Fibroblast of skin of abdomen (primary cell): ENCODE measurements around the gene HS6ST3.
"Not testable (repeated sequence)": the region's sequence is repeated elsewhere in the genome, so short reads cannot be mapped to it uniquely, and the experiment has no call there.

Experiments used
- DNase-seq: peaks from one replicate; pipeline ENCODE4 v3.0.0-alpha.2; 2013

HS6ST3 gene

DNA sequence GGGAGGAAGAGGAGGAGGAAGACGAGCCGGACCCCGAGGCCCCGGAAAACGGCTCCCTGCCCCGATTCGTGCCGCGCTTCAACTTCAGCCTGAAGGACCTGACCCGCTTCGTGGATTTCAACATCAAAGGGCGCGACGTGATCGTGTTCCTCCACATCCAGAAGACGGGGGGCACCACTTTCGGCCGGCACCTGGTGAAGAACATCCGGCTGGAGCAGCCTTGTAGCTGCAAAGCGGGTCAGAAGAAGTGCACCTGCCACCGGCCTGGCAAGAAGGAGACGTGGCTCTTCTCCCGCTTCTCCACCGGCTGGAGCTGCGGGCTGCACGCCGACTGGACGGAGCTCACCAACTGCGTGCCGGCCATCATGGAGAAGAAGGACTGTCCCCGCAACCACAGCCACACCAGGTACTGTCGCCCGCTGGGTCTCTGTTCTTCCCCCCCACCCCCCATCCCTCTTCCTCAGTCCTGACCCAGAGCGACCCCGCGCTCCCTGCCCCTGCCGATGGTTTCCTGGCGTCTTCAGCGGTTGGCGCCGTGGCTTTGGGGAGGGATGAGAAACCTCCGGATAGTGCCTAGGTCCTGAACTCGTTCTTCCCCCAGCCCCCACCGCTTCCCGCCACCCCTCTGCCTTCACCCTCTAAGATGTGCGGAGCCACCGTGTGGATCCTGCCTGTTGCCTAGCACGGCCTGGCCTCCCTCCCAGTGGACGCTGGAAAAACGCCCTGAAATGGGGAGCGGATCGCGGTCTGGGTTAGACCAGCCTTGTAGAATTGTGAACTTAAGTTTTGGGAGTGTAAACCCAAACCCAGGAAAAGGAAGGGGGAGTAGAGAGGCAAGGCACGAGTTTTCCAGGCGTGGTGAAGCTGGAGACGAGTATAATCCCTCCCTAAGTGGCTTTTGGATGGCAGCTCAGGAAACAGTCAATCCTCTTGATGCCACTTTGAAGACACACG, 1.5 kb downstream of the HS6ST3 start:
- DNase-seq, result no peak

DNA sequence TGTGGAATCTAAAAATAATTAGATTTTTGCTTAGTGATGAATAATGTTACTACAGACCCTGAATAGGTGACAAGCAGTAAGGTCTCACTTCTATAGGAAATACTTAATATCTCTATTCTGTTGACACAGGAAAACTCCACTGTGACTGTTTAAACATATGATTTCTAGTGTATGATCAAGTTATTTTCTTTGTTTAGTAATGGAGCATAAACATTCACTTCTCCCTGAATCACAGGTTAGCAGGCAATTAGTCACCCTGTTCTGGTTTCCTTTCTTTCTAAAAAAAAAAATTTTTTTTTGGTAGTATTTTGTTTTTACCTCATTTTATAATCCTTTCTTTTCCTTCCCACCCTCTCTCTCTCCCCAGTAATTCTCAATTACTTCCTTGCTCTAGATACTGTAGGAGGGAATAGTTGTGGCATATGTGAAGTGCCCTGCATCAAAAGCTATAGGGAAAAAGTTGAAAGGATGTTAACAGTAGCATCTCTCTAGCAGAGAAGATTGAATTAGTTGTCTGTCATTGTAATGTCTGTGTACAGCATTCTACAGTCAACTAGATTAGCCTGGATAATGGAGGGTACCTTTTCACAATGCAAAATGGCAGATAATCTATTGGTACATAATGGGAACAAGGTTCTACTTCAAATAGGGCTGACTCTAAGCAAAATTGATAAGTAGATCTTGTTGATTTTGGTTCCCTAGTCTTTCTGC, 3.5 kb downstream of the HS6ST3 start:
- DNase-seq, result no peak

DNA sequence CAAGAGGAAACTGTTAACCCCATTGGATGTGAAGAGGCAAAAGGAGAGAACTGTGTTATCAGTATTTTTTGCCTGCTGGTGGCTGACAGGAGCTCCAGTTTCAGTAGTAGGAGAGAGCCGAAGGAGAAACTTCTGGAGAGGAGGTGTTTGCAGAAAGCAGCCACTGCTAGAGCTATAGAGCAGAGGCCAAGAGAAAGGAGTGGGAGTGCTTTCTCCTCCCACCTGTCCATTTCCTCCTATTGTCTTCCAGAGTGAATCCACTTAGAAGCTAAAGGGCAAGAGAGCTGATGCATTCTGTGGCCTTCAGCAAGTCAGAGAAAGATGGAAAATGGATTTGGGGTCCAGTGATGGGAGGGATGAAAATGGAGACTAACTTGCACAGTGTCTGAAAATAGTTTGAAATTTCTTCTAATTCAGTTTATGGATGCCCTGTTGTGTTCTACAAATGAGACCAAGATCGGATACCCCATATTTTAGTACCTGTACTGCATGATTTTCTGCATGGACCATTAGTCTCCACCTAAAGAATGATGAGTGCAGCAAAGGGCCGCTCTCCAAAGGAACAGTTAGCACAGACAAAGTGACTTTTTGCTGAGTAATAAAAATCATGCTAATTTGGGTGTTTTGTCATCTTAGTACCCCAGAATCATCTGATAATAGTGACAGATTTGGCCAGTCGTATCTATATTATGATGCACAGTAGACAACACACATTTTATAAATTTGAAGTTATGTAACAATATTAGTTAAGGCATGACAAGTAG, 10.7 kb downstream of the HS6ST3 start:
- no peak for DNase-seq

DNA sequence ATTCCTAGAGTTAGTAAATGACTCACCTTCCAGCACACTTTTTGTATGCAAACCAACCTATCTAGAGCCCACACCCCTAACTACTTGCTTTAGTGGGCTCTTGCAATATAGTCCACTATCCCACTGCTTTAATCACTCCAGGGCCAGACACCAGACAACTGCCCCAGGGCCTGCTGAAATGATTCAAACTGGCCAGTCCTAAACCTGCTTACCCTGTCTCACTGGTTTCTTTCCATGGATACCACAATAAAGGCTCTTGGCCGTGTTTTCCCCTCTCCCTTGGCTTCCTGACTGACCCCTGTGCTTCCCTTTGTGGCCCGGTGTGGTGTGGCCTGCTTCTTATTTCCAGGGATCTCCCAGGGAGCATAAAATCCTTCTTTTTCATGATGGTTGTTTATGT, 14.6 kb downstream of the HS6ST3 start:
- DNase-seq, result no peak

DNA sequence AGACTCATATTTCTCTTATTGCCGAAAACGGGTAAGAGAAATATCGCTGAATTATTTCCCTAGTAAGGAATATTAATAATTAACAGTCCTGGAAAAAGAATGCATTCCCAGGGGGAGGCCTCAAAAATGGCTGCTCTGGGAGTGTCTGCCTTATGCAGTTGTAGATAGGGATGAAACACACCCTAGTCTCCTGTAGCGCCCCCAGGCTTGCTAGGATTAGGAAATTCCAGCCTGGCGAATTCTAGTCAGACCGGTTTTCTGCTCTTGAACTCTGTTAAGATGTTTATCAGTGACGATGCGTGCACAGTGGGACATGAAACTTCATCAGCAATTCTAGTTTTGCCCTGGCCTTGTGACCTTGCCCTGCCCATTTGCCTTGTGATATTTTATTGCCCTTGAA, 18.2 kb downstream of the HS6ST3 start:
- DNase-seq, result not testable (repeated sequence)

DNA sequence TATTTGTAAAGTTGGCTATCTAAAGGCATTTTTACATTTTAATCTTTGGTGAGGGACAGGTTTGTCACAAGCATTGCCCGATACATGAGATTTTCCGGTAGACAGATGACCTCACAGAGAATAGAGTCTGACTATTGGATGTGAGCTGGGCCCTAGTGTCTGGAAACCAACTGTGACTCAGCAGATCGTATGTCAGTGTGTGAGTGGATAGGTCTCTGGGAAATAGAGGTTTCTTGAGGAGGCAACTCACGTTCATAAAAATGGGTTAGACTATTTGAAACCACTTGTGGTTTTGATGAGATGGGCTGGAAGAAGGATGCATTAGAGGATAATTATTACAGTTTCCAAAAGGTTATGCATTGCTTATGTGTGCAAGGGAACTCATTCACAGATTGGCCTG, 19.2 kb downstream of the HS6ST3 start:
- no peak for DNase-seq

DNA sequence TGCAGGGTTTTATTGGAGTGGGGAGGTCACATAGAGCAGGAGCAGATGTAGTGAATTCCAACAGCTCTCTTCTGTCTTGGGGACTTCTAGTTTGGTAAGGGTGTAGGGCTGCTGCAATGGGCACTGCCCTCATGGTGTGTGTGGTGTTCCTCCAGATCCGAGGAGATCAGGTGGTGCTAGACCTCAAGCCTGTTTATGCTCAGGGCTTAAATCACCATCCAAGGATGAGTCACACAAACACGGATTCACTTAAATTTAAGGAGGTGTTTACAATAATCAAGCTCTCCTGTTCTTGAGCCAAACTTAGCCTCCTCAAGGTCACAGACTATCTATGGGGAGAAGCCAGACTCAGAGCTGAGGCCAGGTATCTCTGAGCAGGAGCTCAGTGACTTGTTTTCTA, 23.0 kb downstream of the HS6ST3 start:
- no peak for DNase-seq

DNA sequence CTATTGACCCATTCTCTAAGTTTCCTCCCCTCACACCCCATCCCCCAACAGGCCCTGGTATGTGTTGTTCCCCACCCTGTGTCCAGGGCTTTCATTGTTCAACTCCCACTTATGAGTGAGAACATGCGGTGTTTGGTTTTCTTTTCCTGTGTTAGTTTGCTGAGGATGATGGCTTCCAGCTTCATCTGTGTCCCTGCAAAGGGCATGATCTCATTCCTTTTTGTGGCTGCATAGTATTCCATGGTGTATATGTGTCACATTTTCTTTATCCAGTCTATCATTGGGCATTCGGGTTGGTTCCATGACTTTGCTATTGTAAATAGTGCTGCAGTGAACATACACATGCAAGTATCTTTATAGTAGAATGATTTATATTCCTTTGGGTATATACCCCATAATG, 25.5 kb downstream of the HS6ST3 start:
- not testable (repeated sequence) for DNase-seq

DNA sequence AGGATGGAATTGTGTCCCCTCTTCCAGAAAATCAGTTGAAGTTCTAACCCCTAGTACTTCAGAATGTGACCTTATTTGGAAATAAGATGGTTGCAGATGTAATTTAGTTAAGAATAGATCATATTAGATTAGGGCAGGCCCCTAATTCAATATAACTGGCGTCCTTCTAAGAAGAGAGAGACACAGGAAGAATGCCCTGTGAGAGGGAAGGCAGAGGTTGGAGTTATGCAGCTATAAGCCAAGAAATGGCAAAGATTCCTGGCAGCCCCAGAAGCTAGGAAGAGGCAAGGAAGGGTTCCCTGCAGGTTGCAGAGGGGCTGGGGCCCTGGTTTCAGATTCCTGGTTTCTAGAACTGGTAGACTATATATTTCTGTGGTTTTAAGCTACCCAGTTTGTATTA, 30.0 kb downstream of the HS6ST3 start:
- no peak for DNase-seq

DNA sequence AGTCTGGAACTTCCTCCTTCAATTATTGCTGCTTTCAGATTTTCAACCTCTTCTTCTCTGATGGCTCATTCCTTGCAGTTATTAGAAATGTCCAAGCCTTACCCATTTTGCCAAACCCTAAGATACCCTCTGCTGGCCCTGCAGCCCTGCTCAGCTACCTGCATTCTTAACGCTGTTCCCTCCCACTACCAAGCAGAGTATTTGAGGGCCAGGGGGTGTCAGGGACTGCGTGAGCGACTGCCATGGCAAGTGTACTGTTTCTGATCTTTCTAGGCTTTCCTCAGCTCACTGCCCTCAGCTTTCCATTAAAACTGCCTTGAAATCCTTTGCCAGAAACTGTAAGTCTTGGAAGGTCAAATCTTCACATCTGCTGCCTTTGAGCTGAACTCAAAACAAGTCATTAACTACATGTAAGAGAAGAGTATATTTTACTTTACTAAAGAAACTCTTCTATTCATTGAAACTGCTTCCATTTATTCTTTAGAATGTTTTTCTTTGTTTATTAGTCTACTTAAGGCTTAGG, 41.0 kb downstream of the HS6ST3 start:
- no peak for DNase-seq

DNA sequence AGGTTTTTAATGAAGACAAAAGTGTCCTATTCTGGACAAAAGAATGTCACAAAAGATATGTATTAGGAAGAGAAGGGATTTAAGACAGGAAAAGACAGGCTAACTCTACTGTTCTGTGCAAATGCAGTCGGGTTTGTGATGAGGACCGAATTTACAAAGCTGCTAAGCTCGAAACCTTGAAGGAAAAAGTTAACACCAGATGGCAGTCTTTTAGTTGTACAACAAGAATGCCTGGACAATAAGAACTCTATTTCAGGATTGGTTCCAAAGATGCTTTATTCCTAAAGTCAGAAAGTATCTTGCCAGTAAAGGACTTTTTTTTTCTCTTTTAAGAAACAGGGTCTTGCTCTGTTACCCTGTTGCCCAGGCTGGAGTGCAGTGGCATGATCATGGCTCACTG, 51.1 kb downstream of the HS6ST3 start:
- DNase-seq, result no peak

DNA sequence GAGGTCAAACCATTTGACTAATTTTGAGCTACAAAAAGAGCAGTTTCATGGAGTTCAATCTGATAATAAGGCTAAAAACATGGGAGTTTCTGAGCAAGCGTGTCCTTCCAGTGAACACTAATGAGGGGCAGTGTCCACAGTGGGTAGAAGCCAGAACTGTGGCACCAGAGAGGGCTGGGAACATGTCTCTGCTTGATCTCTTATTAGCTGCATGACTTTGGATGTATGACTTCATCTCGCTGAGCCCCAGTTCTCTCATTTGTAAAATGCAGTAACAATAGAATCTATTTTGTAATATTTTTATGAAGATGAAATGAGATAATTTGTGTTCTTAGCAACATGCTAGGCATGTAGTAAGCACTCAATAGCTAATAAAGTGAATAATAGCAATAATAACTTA, 69.8 kb downstream of the HS6ST3 start:
- DNase-seq, result no peak

DNA sequence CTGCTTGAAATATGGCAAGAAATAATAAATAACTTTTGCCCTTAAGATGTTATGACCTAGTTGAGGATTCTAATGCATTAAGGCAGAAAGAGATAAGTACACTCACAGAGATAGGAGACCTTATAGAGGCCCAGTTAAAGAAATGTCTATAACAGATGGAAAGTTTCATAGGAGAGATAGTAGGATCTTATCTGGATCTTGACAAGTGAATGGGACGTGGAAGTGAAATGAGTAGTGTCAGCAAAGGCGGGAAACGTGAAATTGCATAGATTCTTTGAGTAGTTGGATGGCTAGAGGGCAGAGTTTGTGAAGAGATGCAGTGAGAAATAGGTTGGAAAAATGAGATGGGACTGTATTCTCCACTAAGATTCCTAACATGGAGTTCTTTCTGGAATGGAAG, 71.2 kb downstream of the HS6ST3 start:
- DNase-seq, result no peak

DNA sequence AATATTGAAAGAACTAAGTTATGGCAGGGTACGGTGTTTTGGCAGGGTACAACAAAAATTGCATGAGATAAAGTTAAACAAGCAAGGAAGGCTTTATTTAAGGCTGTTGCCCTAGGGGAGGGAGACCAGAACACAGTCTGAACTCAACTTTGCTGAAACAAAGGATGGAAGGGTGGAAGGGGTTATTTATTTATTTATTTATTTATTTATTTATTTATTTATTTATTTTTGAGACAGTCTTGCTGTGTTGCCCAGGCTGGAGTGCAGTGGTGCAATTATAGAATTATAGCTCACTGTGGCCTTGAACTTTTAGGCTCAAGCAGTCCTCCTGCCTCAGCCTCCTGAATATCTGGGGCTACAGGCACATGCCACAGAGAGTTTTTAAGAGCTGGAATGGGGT, 75.9 kb downstream of the HS6ST3 start:
- DNase-seq, result no peak

DNA sequence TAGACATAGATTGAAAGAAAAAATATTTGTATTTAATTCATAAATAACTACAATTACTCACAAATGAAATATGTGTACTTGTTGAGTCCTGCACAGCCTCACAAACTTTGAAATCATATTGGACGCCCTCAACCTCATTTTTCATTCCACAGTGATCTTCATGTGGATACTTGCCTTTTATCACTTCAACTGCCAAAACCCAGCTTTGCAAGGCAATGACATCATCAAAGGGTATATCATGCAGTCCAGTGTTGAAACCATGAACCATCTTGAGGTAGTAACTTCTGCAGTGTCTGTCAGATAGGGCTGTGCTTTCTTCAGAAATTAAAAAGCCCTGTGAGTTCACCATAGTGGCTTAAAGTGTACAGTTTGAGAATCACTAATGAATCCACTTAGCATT, 82.2 kb downstream of the HS6ST3 start:
- no peak for DNase-seq

DNA sequence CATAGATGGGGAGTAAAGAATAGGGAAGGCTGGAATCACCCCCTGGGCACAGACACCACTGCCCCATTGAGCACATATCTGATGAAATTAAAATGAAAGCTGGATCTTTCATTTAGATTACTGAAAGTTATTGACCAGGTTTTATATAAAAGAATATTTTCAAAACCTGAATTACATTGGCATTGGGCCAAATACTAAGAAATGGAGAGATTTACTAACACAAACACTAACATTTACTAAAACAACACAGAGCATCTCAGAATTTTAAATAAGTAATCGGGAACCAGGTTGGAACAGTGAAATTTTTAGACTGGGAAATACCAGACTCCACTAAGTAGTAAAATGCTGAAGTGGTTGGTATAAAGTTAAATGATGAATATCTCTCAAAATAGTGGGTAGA, 88.9 kb downstream of the HS6ST3 start:
- DNase-seq, result no peak

DNA sequence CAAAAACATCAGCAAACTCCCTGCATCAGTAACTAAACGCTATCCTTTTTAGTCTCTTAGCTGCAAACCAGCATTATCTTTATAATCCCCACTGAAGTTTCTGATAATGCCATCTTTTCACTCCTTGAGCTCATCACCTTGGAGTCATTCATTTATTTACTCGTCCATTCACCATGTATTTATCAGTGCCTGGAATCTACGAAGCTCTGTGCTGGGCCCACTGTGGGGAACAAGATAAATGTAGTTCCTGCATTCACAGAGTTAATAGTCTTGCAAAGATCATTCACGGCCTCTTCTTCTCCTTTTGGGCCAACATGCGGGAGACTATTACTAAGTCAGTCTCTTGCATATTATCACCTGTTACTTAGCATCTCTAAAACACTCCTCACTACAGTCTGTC, 89.4 kb downstream of the HS6ST3 start:
- no peak for DNase-seq

DNA sequence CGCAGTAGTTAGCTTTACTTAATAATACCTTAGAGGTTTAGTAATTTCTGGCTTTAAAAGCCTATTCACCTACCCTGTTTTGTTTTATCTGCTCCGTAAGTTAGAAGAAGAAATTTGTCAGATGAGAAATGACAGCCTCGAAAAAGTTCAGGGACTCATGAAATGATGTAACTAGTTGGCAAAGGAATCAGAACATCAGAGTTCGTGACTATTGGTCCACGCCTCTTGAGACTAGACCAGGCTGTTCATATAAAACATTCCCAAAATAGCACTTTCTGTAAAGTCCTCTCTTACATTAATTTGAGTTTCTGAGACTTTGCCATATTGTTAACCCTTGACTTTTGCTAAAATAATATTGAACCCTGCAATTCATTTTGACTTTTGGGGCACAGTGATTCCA, 92.0 kb downstream of the HS6ST3 start:
- no peak for DNase-seq

DNA sequence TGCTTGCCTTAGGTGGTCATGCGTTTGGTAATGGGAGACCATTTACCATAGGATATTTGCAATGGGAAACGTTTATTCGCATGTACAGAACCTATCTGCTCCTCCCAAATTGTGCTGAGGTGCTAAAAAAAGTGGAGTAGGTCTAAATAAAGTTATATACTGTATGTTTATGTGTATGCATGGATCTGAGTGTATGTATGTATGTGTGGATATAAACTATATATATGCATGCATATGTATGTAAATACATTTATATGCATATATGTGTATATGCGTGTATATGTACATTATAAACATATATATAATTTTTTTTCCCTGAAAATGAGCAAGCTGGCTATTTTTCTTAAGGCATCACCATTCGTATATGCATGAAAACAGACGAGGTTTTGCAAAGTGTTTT, 95.9 kb downstream of the HS6ST3 start:
- no peak for DNase-seq

DNA sequence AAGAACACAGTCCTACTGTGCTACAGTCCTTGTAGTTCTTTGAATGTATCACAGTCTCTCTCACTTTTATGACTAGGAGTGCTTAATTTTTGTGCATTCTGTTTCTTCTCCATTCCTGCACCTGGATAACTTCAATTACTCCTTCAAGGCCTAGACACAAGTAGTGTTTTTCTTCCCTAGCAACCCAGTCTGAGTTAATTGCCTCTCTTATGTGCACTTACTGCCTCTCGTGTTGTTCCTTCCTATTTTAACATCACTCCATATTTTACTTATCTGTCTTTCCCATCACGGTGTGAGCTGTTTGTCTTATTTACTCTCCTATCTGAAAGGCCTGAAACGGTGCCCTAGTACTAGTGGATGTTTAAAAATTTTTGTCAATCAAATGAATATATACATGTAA, 101.5 kb downstream of the HS6ST3 start:
- DNase-seq, result no peak

DNA sequence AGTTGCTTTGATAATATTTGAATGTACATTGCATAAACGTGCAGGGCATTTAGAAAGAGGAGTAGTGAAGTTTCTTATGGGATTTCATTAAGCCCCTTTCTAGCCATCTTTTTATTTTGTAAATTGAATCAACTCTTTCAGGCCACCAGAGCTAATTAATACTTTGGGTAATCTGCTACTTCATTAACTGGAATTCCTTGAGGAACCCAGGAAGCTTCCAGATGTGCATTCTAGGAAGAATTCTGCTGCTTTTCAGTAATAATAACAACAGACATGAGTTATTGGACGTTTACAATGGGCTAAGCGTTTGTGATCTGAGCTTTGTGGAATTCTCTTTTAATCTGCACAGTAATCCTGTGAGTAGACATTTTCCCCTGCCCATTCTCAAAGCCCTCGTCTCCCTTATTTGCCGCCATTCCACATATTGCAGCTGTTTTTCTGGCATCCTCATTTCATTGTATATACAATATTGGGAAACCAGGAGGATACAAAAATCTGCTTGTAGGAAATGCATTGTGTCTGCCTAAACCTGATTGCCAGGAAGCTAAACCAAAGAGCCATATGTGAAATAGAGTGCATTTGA, 103.9 kb downstream of the HS6ST3 start:
- no peak for DNase-seq

DNA sequence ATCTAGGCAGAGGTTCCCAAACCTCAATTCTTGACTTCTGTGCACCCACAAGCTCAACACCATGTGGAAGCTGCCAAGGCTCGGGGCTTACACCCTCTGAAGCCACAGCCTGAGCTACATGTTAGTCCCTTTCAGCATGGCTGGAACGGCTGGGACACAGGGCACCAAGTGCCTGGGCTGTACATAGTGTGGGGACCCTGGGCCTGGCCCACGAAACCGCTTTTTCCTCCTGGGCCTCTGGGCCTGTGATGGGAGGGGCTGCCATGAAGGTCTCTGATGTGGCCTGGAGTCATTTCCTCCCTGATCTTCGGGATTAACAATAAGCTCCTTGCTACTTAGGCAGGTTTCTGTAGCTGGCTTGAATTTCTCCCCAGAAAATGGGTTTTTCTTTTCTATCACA, 108.1 kb downstream of the HS6ST3 start:
- no peak for DNase-seq

DNA sequence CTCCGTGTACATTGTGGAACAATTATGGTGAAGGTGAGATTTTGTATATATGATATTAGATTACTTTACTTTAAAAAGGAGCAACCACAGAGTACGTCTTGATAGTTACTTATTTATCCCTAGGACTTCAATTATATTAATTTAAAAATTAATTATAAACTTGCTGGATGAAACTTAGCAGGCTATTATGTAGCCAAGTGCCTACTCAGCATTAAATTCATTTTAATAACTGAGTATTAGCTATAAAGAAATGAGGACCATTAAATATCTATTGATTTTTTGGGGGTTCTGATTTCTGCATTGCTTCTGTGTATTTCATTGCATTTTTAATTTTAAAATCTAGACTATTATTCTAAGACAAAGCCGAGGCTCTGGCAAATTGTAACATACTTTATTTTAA, 109.4 kb downstream of the HS6ST3 start:
- no peak for DNase-seq
